ENCODE data around the gene GPATCH8.

Gene GPATCH8

GRCh38 chr17:44501866-44502375 lies 1.3 kb downstream of the GPATCH8 start:
- Histone ChIP-seq H3K9ac (ENCODE audit: low read depth, low read length, poor library complexity, severe bottlenecking) (peak overlapping the region; percentile 93), H3K4me1 (ENCODE audit: insufficient read depth, low read length, poor library complexity, severe bottlenecking) (peaks cover 44% of the 10 kb centered on the region), H3F3A (ENCODE audit: low read depth) (peaks cover 3% of the 10 kb centered on the region; the same call in 1 of the 2 replicates), H3K79me2 (ENCODE audit: insufficient read depth, low read length) (peaks cover 62% of the 10 kb centered on the region), H3K9me3 (ENCODE audit: insufficient read depth, low read depth, low read length) (no peaks in the 10 kb centered on the region), H2AFZ (ENCODE audit: low read length) (no peak overlapping the region), H3K4me2 (ENCODE audit: low read depth, low read length, poor library complexity, severe bottlenecking) (peak overlapping the region; percentile 96), H3K36me3 (ENCODE audit: insufficient read depth, low read length) (no peaks in the 10 kb centered on the region), H4K20me1 (ENCODE audit: insufficient read depth, low read length, poor library complexity, severe bottlenecking) (peaks cover 54% of the 10 kb centered on the region), H3K27me3 (ENCODE audit: insufficient read depth, low read length, poor library complexity, severe bottlenecking) (peaks cover 21% of the 10 kb centered on the region), H3K9me2 (replicated peaks; ENCODE audit: low read depth, low read length) (no peaks in the 10 kb centered on the region), H3K4me3 (ENCODE audit: low read length, poor library complexity, severe bottlenecking) (peak overlapping the region; percentile 96)
- TF ChIP-seq EZH2phosphoT487 (IDR thresholded peaks at IDR 0.05; ENCODE audit: borderline replicate concordance) (no peak), CTCF (conservative IDR thresholded peaks at IDR 0.05; ENCODE audit: low read length) (no peak)

DNA sequence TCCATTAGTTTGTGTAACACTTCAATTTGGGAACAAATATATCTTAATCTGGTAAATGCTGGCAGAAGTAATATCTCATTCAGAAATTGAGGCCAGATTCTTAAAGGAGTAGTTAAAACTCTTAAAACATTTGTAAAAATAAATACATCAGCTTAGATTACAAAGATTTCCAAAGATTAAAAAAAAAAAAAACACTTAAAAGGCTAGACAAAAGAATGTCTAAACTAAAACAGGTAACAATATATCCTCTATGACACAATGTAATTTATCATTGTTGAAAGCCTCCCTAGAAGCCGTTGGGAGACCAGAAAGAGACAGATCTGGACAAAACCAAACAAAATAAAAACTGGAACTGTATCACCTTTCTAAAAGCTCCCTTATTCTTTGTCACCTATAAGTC lies 3.5 kb downstream of the GPATCH8 start:
- Histone ChIP-seq H3K4me1 (ENCODE audit: insufficient read depth, low read length, poor library complexity, severe bottlenecking) (peaks cover 45% of the 10 kb centered on the region), H3K4me2 (ENCODE audit: low read depth, low read length, poor library complexity, severe bottlenecking) (peak overlapping the region; percentile 96), H3K79me2 (ENCODE audit: insufficient read depth, low read length) (peaks cover 84% of the 10 kb centered on the region), H3K9ac (ENCODE audit: low read depth, low read length, poor library complexity, severe bottlenecking) (peak overlapping the region; percentile 93), H3K27me3 (ENCODE audit: insufficient read depth, low read length, poor library complexity, severe bottlenecking) (no peaks in the 10 kb centered on the region), H4K20me1 (ENCODE audit: insufficient read depth, low read length, poor library complexity, severe bottlenecking) (peaks cover 76% of the 10 kb centered on the region), H3F3A (ENCODE audit: low read depth) (peaks cover 3% of the 10 kb centered on the region; the same call in 1 of the 2 replicates), H3K4me3 (ENCODE audit: low read length, poor library complexity, severe bottlenecking) (peak overlapping the region; percentile 96), H3K36me3 (ENCODE audit: insufficient read depth, low read length) (no peaks in the 10 kb centered on the region), H3K9me3 (ENCODE audit: insufficient read depth, low read depth, low read length) (no peaks in the 10 kb centered on the region), H2AFZ (ENCODE audit: low read length) (no peak overlapping the region), H3K9me2 (replicated peaks; ENCODE audit: low read depth, low read length) (no peaks in the 10 kb centered on the region)
- TF ChIP-seq EZH2phosphoT487 (IDR thresholded peaks at IDR 0.05; ENCODE audit: borderline replicate concordance): no peak
- TF ChIP-seq CTCF (conservative IDR thresholded peaks at IDR 0.05; ENCODE audit: low read length): no peak

GRCh38 chr17:44496815-44497214 lies 6.4 kb downstream of the GPATCH8 start:
- Histone ChIP-seq H3K27me3 (ENCODE audit: insufficient read depth, low read length, poor library complexity, severe bottlenecking) (no peaks in the 10 kb centered on the region), H3K36me3 (ENCODE audit: insufficient read depth, low read length) (no peaks in the 10 kb centered on the region; the same call in 1 of the 2 replicates), H4K20me1 (ENCODE audit: insufficient read depth, low read length, poor library complexity, severe bottlenecking) (peaks cover 93% of the 10 kb centered on the region), H3K4me2 (ENCODE audit: low read depth, low read length, poor library complexity, severe bottlenecking) (peak overlapping the region; percentile 19), H3F3A (ENCODE audit: low read depth) (no peaks in the 10 kb centered on the region), H3K9me3 (ENCODE audit: insufficient read depth, low read depth, low read length) (no peaks in the 10 kb centered on the region), H3K4me3 (ENCODE audit: low read length, poor library complexity, severe bottlenecking) (peak overlapping the region; percentile 42), H3K9ac (ENCODE audit: low read depth, low read length, poor library complexity, severe bottlenecking) (no peak overlapping the region), H3K4me1 (ENCODE audit: insufficient read depth, low read length, poor library complexity, severe bottlenecking) (peaks cover 32% of the 10 kb centered on the region), H3K79me2 (ENCODE audit: insufficient read depth, low read length) (peaks cover 99% of the 10 kb centered on the region), H2AFZ (ENCODE audit: low read length) (no peak overlapping the region), H3K9me2 (replicated peaks; ENCODE audit: low read depth, low read length) (no peaks in the 10 kb centered on the region)
- TF ChIP-seq CTCF (conservative IDR thresholded peaks at IDR 0.05; ENCODE audit: low read length) (no peak), EZH2phosphoT487 (IDR thresholded peaks at IDR 0.05; ENCODE audit: borderline replicate concordance) (no peak)
